DND-41 (cell line): ENCODE measurements around the gene ABHD16B.

Source experiments
- ATAC-seq: fragments of 200-7000 bp; cut with Tn5 transposase; 3 replicates; pipeline ENCODE4 v1.9.1; 2021; ENCODE audit warnings: low read depth; ENCODE audit not compliant: insufficient read depth
- DNase-seq: peaks from one replicate; pipeline ENCODE4 v3.0.0-alpha.2; 2020
- H2AFZ ChIP-seq: 2 replicates; pipeline ENCODE4 v1.6.0; 2012; ENCODE audit warnings: low read depth, low read length
- H3K27ac ChIP-seq: 2 replicates; pipeline ENCODE4 v1.5.1; 2012; ENCODE audit warnings: low read length, inconsistent platforms
- H3K27me3 ChIP-seq: fragments of 200-600 bp; sonication (generic); 2 replicates; pipeline ENCODE4 v1.6.0; 2012; ENCODE audit warnings: low read length, mild to moderate bottlenecking, inconsistent platforms; ENCODE audit not compliant: insufficient read depth, poor library complexity
- H3K36me3 ChIP-seq: 2 replicates; pipeline ENCODE4 v1.5.1; 2012; ENCODE audit warnings: low read length, inconsistent platforms; ENCODE audit not compliant: insufficient read depth
- H3K4me1 ChIP-seq: 2 replicates; pipeline ENCODE4 v1.5.1; 2012; ENCODE audit warnings: mild to moderate bottlenecking, low read length; ENCODE audit not compliant: insufficient read depth
- H3K4me2 ChIP-seq: 2 replicates; pipeline ENCODE4 v1.6.0; 2012; ENCODE audit warnings: mild to moderate bottlenecking, moderate library complexity, low read length, inconsistent platforms; ENCODE audit not compliant: insufficient read depth
- H3K4me3 ChIP-seq, 2 experiments: fragments of 200-600 bp in 1 of 2; shearing (Covaris generic) in 1 of 2; 2 replicates each; pipeline ENCODE4 v1.5.1; 2012 to 2016; ENCODE audit warnings: inconsistent platforms in 2 of 2, low read length in 2 of 2, mild to moderate bottlenecking in 2 of 2, low read depth in 1 of 2, moderate library complexity in 1 of 2
- H3K79me2 ChIP-seq: 2 replicates; pipeline ENCODE4 v1.6.0; 2012; ENCODE audit warnings: low read length, inconsistent platforms; ENCODE audit not compliant: insufficient read depth
- H3K9ac ChIP-seq: 2 replicates; pipeline ENCODE4 v1.6.0; 2012; ENCODE audit warnings: low read depth, mild to moderate bottlenecking, inconsistent platforms, low read length, moderate library complexity
- H3K9me3 ChIP-seq: 2 replicates; pipeline ENCODE4 v1.5.1; 2012; ENCODE audit warnings: low read length, moderate library complexity, mild to moderate bottlenecking, inconsistent platforms; ENCODE audit not compliant: insufficient read depth, severe bottlenecking
- H4K20me1 ChIP-seq: 2 replicates; pipeline ENCODE4 v1.6.0; 2012; ENCODE audit warnings: low read length; ENCODE audit not compliant: insufficient read depth
- CTCF ChIP-seq: IDR thresholded peaks from 2 replicates; pipeline ENCODE4 v1.5.1; 2012; ENCODE audit warnings: borderline replicate concordance, low read length, moderate library complexity, mild to moderate bottlenecking; ENCODE audit not compliant: poor library complexity, severe bottlenecking; ENCODE audit errors: extremely low read depth
- EZH2 ChIP-seq: IDR thresholded peaks from 3 replicates; pipeline ENCODE4 v1.6.1; 2012; ENCODE audit warnings: borderline replicate concordance, low read depth, mild to moderate bottlenecking, moderate library complexity, low read length, inconsistent platforms; ENCODE audit not compliant: severe bottlenecking

Gene ABHD16B

GRCh38 chr20:63829603-63829944 lies 31.7 kb upstream of the ABHD16B start:
- no peak overlapping the region for H3K27ac ChIP-seq

DNA sequence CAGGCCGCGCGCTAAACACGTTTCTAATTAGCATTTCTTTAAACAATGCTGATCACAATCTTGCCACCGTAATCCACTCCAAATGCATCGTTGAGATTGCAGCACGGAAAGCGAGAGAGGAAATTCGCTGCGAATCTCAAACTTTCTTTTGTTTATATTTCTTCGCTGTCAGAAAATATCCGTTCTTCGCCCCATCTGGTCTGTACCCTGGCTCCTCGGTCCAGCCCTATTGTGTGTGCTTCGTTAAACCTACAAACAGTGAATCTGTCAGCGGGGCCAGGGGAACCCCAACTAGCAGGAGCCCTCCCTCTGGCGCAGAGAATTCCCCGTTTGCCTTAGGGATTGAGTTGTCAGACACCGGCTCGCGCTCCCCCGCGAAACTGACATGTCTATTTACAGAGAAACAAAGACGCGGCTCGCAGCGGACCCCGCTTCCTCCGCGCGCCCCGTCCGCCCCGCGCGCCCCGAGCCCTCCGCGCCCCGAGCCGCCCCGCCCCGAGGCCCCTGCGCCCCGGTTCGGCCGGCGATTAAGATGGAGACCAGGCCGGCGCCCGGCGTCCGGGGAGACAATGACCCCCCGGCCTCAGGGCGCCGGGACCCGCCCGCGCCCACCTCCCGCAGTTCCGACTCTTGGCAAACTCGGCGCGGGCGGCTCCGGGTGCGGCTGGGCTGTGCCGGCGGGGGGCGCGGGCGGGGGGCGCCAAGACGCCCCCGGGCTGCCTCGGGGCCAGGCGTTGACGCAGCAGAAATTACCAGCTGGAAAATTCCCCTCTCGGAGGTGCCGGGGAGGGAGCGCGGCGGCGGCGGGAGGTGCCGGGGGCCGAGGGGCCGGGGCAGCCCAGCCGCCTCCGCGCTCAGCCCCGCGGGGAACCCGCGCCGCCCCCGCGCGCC lies 31.1 kb upstream of the ABHD16B start:
- no peak overlapping the region for H3K27ac ChIP-seq
- DNase-seq (no peak), ATAC-seq (no peak)
- no peak overlapping the region for H2AFZ ChIP-seq
- H4K20me1 ChIP-seq = 0 out of 2 replicates have a peak, but pooled peaks cover 4% of the 10 kb centered on the region
- no peak overlapping the region for H3K9ac ChIP-seq
- H3K79me2 ChIP-seq = no peaks in the 10 kb centered on the region
- H3K27me3 ChIP-seq = peaks cover 3% of the 10 kb centered on the region
- H3K4me2 ChIP-seq = no peak overlapping the region
- TF ChIP-seq EZH2 (no peak), CTCF (no peak)
- H3K36me3 ChIP-seq = no peaks in the 10 kb centered on the region
- no peaks in the 10 kb centered on the region for H3K4me1 ChIP-seq
- H3K9me3 ChIP-seq = no peaks in the 10 kb centered on the region
- H3K4me3 ChIP-seq = no peak overlapping the region

More at GRCh38 chr20:63829603-63829944, 31.7 kb upstream of the ABHD16B start:
- Histone ChIP-seq H3K4me3 (no peak overlapping the region), H3K4me2 (no peak overlapping the region), H3K79me2 (no peaks in the 10 kb centered on the region), H3K27me3 (peaks cover 3% of the 10 kb centered on the region), H3K36me3 (no peaks in the 10 kb centered on the region), H3K9ac (no peak overlapping the region), H3K9me3 (no peaks in the 10 kb centered on the region), H2AFZ (no peak overlapping the region), H3K4me1 (no peaks in the 10 kb centered on the region), H4K20me1 (0 out of 2 replicates have a peak, but pooled peaks cover 4% of the 10 kb centered on the region)
- no peak for TF ChIP-seq CTCF
- TF ChIP-seq EZH2 = no peak
- DNase-seq (no peak), ATAC-seq (no peak)

GRCh38 chr20:63830841-63831588 lies 30.3 kb upstream of the ABHD16B start, which contains the start of gene ZBTB46:
TSS of gene ZBTB46 (minus strand) at chr20:63831264. CDS start at chr20:63790757, 40,507 bp downstream.
- ATAC-seq (peak; percentile 71), DNase-seq (peak; percentile 40)
- peak within 1 kb of the TSS in 1 of 2 experiments; percentile 43; a peak in 2 of 4 replicates for H3K4me3 ChIP-seq
- peak within 1 kb of the TSS; percentile 27; the same call in 1 of the 2 replicates for H3K4me2 ChIP-seq
- H3K9ac ChIP-seq = no peak within 1 kb of the TSS
- H3K4me1 ChIP-seq = no peaks in the 10 kb centered on the region
- no peaks in the 10 kb centered on the region for H3K9me3 ChIP-seq
- no peak within 1 kb of the TSS for H2AFZ ChIP-seq
- TF ChIP-seq CTCF = no peak
- TF ChIP-seq EZH2 = no peak
- no peak within 1 kb of the TSS for H3K27ac ChIP-seq
- H3K27me3 ChIP-seq = peaks cover 3% of the 10 kb centered on the region
- H4K20me1 ChIP-seq = 0 out of 2 replicates have a peak, but pooled peaks cover 4% of the 10 kb centered on the region
- no peaks in the 10 kb centered on the region for H3K79me2 ChIP-seq
- no peaks in the 10 kb centered on the region for H3K36me3 ChIP-seq
